ENCODE results near the gene CTSC.

DNA sequence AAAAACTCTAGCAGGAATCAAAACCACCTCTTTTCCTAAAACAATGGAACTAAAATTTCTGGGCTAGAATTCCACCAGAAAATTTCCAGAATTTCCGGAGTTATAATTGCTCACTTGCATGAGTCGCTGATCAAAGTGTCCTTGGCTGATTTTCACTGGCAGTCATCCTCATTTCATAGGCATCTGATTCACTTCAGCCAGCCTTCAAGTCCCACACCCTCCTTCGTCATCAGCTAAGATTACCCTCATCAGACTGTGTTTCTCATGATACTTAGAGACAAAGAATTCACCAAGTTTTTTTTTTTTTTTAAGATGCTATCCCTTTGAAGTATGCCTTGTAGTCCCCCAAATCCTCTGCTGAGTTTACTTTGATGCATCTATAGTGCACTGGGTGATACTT, 90.8 kb downstream of the CTSC start:
- TF ChIP-seq POLR2A (IDR thresholded peaks at IDR 0.05; ENCODE audit: extremely low read depth, insufficient read length) (no peak), MYC (IDR thresholded peaks at IDR 0.05; ENCODE audit: low read depth, low read length) (no peak)
- TF ChIP-seq, protein P1, sequence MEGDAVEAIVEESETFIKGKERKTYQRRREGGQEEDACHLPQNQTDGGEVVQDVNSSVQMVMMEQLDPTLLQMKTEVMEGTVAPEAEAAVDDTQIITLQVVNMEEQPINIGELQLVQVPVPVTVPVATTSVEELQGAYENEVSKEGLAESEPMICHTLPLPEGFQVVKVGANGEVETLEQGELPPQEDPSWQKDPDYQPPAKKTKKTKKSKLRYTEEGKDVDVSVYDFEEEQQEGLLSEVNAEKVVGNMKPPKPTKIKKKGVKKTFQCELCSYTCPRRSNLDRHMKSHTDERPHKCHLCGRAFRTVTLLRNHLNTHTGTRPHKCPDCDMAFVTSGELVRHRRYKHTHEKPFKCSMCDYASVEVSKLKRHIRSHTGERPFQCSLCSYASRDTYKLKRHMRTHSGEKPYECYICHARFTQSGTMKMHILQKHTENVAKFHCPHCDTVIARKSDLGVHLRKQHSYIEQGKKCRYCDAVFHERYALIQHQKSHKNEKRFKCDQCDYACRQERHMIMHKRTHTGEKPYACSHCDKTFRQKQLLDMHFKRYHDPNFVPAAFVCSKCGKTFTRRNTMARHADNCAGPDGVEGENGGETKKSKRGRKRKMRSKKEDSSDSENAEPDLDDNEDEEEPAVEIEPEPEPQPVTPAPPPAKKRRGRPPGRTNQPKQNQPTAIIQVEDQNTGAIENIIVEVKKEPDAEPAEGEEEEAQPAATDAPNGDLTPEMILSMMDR (IDR thresholded peaks at IDR 0.05; ENCODE audit: low read depth, low read length), result no peak
